HepG2 (cell line): Measurements from ENCODE around the gene IQCK.

ENCODE experiments used
- CBX5 ChIP-seq: sonication (generic); formaldehyde crosslinking; IDR thresholded peaks from 2 replicates; pipeline ENCODE4 v1.4.0; 2020; ENCODE audit warnings: missing genetic modification reagents, borderline replicate concordance
- CENPT ChIP-seq: sonication (generic); formaldehyde crosslinking; IDR thresholded peaks from 2 replicates; pipeline ENCODE4 v1.8.0; 2022; ENCODE audit warnings: low read depth, mild to moderate bottlenecking, moderate library complexity, missing genetic modification reagents
- CTCF ChIP-seq: sonication (generic); formaldehyde crosslinking; IDR thresholded peaks from 2 replicates; pipeline ENCODE4 v1.5.0; 2020; ENCODE audit warnings: mild to moderate bottlenecking, missing genetic modification reagents, moderate library complexity
- HOXA3 ChIP-seq: sonication (generic); formaldehyde crosslinking; IDR thresholded peaks from 2 replicates; pipeline ENCODE4 v1.5.0; 2020; ENCODE audit warnings: missing genetic modification reagents
- MAFK ChIP-seq, 2 experiments: IDR thresholded peaks in 1 of 2; conservative IDR thresholded peaks in 1 of 2; 2 replicates each; pipeline ENCODE4 v1.6.1; 2011; ENCODE audit warnings: improper control_type of control experiment in 2 of 2, low read length in 2 of 2
- MAZ ChIP-seq, 2 experiments: sonication (generic) in 1 of 2; formaldehyde crosslinking in 1 of 2; IDR thresholded peaks; 2 replicates each; pipeline versions ENCODE4 v1.5.0 to v1.6.1; 2012 to 2020; ENCODE audit warnings: low read depth in 2 of 2, mild to moderate bottlenecking in 2 of 2, borderline replicate concordance in 1 of 2, improper control_type of control experiment in 1 of 2, low read length in 1 of 2, missing genetic modification reagents in 1 of 2, moderate library complexity in 1 of 2
- ZBTB34 ChIP-seq: sonication (generic); formaldehyde crosslinking; IDR thresholded peaks from 2 replicates; pipeline ENCODE4 v1.8.0; 2022; ENCODE audit warnings: mild to moderate bottlenecking, missing genetic modification reagents
- ZNF280D ChIP-seq: sonication (generic); formaldehyde crosslinking; IDR thresholded peaks from 2 replicates; pipeline ENCODE4 v1.5.1; 2020; ENCODE audit warnings: mild to moderate bottlenecking, missing genetic modification reagents
- ZNF691 ChIP-seq: sonication (generic); formaldehyde crosslinking; IDR thresholded peaks from 2 replicates; pipeline ENCODE4 v1.4.0; 2020; ENCODE audit warnings: missing genetic modification reagents, low read depth, mild to moderate bottlenecking, borderline replicate concordance
- ZZZ3 ChIP-seq: sonication (generic); formaldehyde crosslinking; IDR thresholded peaks from 2 replicates; pipeline ENCODE4 v1.4.0; 2020; ENCODE audit warnings: missing genetic modification reagents, mild to moderate bottlenecking, borderline replicate concordance
- TF ChIP-seq, protein P1 (sequence below): sonication (generic); formaldehyde crosslinking; IDR thresholded peaks from 2 replicates; pipeline ENCODE4 v1.4.0; 2020; ENCODE audit warnings: missing genetic modification reagents
- TF ChIP-seq, protein P2 (sequence below): fragments of 450-650 bp; IDR thresholded peaks from 2 replicates; pipeline ENCODE4 v1.6.1; 2016
- TF ChIP-seq, protein P3 (sequence below): conservative IDR thresholded peaks from 2 replicates; pipeline ENCODE4 v1.6.1; 2018; ENCODE audit warnings: missing genetic modification reagents
- TF ChIP-seq, protein P4 (sequence below): sonication (generic); formaldehyde crosslinking; IDR thresholded peaks from 2 replicates; pipeline ENCODE4 v1.4.0; 2020; ENCODE audit warnings: missing genetic modification reagents

GRCh38 chr16:19805459-19806162, 87.5 kb downstream of the IQCK start:
- TF ChIP-seq, protein P1, sequence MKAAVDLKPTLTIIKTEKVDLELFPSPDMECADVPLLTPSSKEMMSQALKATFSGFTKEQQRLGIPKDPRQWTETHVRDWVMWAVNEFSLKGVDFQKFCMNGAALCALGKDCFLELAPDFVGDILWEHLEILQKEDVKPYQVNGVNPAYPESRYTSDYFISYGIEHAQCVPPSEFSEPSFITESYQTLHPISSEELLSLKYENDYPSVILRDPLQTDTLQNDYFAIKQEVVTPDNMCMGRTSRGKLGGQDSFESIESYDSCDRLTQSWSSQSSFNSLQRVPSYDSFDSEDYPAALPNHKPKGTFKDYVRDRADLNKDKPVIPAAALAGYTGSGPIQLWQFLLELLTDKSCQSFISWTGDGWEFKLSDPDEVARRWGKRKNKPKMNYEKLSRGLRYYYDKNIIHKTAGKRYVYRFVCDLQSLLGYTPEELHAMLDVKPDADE: no peak
- TF ChIP-seq, protein P2, sequence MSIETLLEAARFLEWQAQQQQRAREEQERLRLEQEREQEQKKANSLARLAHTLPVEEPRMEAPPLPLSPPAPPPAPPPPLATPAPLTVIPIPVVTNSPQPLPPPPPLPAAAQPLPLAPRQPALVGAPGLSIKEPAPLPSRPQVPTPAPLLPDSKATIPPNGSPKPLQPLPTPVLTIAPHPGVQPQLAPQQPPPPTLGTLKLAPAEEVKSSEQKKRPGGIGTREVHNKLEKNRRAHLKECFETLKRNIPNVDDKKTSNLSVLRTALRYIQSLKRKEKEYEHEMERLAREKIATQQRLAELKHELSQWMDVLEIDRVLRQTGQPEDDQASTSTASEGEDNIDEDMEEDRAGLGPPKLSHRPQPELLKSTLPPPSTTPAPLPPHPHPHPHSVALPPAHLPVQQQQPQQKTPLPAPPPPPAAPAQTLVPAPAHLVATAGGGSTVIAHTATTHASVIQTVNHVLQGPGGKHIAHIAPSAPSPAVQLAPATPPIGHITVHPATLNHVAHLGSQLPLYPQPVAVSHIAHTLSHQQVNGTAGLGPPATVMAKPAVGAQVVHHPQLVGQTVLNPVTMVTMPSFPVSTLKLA: no peak
- TF ChIP-seq ZNF691 (CRISPR knock-in tag) (no peak), MAFK (conservative IDR thresholded peaks at IDR 0.05 in 1 of 2, IDR thresholded peaks at IDR 0.05 in 1 of 2; ENCODE audit: low read length in 2 of 2) (no peak), ZBTB34 (CRISPR knock-in tag) (no peak), MAZ (IDR thresholded peaks at IDR 0.05; ENCODE audit: borderline replicate concordance, low read depth, low read length) (no peak), MAZ (CRISPR knock-in tag; IDR thresholded peaks at IDR 0.05; ENCODE audit: low read depth) (no peak), CBX5 (CRISPR knock-in tag) (no peak), HOXA3 (CRISPR knock-in tag) (no peak), CTCF (CRISPR knock-in tag) (no peak), ZNF280D (no peak), CENPT (no peak), ZZZ3 (CRISPR knock-in tag) (no peak)
- TF ChIP-seq, protein P3, sequence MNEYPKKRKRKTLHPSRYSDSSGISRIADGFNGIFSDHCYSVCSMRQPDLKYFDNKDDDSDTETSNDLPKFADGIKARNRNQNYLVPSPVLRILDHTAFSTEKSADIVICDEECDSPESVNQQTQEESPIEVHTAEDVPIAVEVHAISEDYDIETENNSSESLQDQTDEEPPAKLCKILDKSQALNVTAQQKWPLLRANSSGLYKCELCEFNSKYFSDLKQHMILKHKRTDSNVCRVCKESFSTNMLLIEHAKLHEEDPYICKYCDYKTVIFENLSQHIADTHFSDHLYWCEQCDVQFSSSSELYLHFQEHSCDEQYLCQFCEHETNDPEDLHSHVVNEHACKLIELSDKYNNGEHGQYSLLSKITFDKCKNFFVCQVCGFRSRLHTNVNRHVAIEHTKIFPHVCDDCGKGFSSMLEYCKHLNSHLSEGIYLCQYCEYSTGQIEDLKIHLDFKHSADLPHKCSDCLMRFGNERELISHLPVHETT: no peak
- TF ChIP-seq, protein P4, sequence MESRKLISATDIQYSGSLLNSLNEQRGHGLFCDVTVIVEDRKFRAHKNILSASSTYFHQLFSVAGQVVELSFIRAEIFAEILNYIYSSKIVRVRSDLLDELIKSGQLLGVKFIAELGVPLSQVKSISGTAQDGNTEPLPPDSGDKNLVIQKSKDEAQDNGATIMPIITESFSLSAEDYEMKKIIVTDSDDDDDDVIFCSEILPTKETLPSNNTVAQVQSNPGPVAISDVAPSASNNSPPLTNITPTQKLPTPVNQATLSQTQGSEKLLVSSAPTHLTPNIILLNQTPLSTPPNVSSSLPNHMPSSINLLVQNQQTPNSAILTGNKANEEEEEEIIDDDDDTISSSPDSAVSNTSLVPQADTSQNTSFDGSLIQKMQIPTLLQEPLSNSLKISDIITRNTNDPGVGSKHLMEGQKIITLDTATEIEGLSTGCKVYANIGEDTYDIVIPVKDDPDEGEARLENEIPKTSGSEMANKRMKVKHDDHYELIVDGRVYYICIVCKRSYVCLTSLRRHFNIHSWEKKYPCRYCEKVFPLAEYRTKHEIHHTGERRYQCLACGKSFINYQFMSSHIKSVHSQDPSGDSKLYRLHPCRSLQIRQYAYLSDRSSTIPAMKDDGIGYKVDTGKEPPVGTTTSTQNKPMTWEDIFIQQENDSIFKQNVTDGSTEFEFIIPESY: no peak
